NCI-H82 treated with DMSO at 0.1 percent for 48 hours (cell line): ENCODE data around the gene RAP2B.
"Not testable (repeated sequence)": the region's sequence is repeated elsewhere in the genome, so short reads cannot be mapped to it uniquely, and the experiment has no call there.

ENCODE experiments used
- DNase-seq: peaks from one replicate; lab custom pipeline; 2025; ENCODE audit not compliant: unreplicated experiment; lab: John Stamatoyannopoulos, UW

The RAP2B gene

GRCh38 chr3:153192327-153192726 lies 30.3 kb downstream of the RAP2B start:
- DNase-seq: peak; percentile 38

- DNase-seq: not testable (repeated sequence)
Observed at GRCh38 chr3:153193786-153194476, 31.9 kb downstream of the RAP2B start.

GRCh38 chr3:153195349-153195879 lies 33.4 kb downstream of the RAP2B start:
- DNase-seq: no peak

- DNase-seq: no peak
Observed at GRCh38 chr3:153209596-153209995, 47.6 kb downstream of the RAP2B start.

- no peak for DNase-seq
Observed at GRCh38 chr3:153210146-153210545, 48.1 kb downstream of the RAP2B start.

- no peak for DNase-seq
Observed at GRCh38 chr3:153210660-153211059, 48.6 kb downstream of the RAP2B start.

- no peak for DNase-seq
Observed at GRCh38 chr3:153215497-153215896, 53.5 kb downstream of the RAP2B start.

- DNase-seq: no peak
Observed at GRCh38 chr3:153215966-153216365, 53.9 kb downstream of the RAP2B start.

- DNase-seq: no peak
Observed at GRCh38 chr3:153216928-153217327, 54.9 kb downstream of the RAP2B start.

- no peak for DNase-seq
Observed at GRCh38 chr3:153219146-153219545, 57.1 kb downstream of the RAP2B start.
